Right lobe of liver (tissue), 6 donors: Measurements from ENCODE around the gene SSR4. TPM values are rescaled to one million over a fixed set of nuclear protein-coding genes. Genes with fewer than 3 reads are reported as not detected.

Experiments used
- ATAC-seq, 4 donors: fragments of 200-7000 bp; cut with Tn5 transposase; one replicate each; pipeline ENCODE4 v1.9.1; 2020; ENCODE audit warnings: mild to moderate bottlenecking in 4 of 4, moderate library complexity in 4 of 4
- DNase-seq, 3 donors: peaks; one replicate each; pipeline ENCODE4 v3.0.0-alpha.2; 2020
- H3K27ac ChIP-seq, 3 donors: fragments of 200-600 bp; one replicate each; pipeline ENCODE4 v1.8.0; 2022
- H3K27me3 ChIP-seq, 2 donors: fragments of 200-600 bp; one replicate each; pipeline ENCODE4 v1.8.0; 2022
- H3K36me3 ChIP-seq, 4 donors: fragments of 200-600 bp; sonication (generic) in 1 of 4; one replicate each; pipeline versions ENCODE4 v1.5.1 to v1.8.0; 2017 to 2022; ENCODE audit warnings: control low read depth in 1 of 4
- H3K4me1 ChIP-seq, 4 donors: fragments of 200-600 bp; sonication (generic) in 1 of 4; one replicate each; pipeline versions ENCODE4 v1.5.1 to v1.8.0; 2017 to 2022; ENCODE audit warnings: control low read depth in 1 of 4
- H3K4me3 ChIP-seq, 3 donors: fragments of 200-600 bp; one replicate each; pipeline ENCODE4 v1.8.0; 2022
- H3K9me3 ChIP-seq, 4 donors: fragments of 200-600 bp; sonication (generic) in 1 of 4; one replicate each; pipeline versions ENCODE4 v1.5.1 to v1.8.0; 2017 to 2022; ENCODE audit warnings: control low read depth in 1 of 4
- CTCF ChIP-seq, 4 donors: fragments of 200-600 bp in 3 of 4; fragments of 450-650 bp in 1 of 4; IDR thresholded peaks; one replicate each; pipeline versions ENCODE4 v1.5.1 to v1.8.0; 2016 to 2022; ENCODE audit warnings: antibody characterized with exemption in 4 of 4, mild to moderate bottlenecking in 2 of 4
- POLR2A ChIP-seq: fragments of 450-650 bp; IDR thresholded peaks from one replicate; pipeline ENCODE4 v1.6.1; 2017; ENCODE audit warnings: antibody characterized with exemption, mild to moderate bottlenecking
- WGBS: methylation state at CpG from one replicate; pipeline ENCODE4 v1.1.6; 2018; ENCODE audit warnings: low coverage, low lambda C conversion rate; ENCODE audit not compliant: insufficient coverage; ENCODE audit errors: missing lambda C conversion rate; 5-methylcytosine and 5-hydroxymethylcytosine counted together
- intact Hi-C, 2 donors: fragments of 100-400 bp; cut with DNase I; formaldehyde crosslinking; loops; one replicate each; pipeline versions ENCODE4 v1.11.2 to v1.14.1; 2022
- total RNA-seq, 6 experiments: library from RNA; depleted of rRNA in 2 of 6; stranded (reverse); fragments of >200 nt in 2 of 6; fragmentation: NEBNext Ultra II Directional in 3 of 6; extraction: Animal tissue kit (Norgen Biotek cat#: 25700) in 3 of 6; gene quantifications; one replicate each; pipeline versions ENCODE4 v1.1.0 to v1.2.4, GENCODE V29; 2016 to 2023
- donor health status: DM: no; HTN: yes; CAD: no.
- donor health status: DM: no; HTN: no; CAD: no.
- donor health status: DM: no; HTN: no; CAD: no.
- donor health status: DM: no; HTN: yes; CAD: no.
- donor health status: DM: no; HTN: yes; CAD: no.

The SSR4 gene
- total RNA-seq, 6 experiments from 2014 or later = 150 to 221 (median 205) TPM

- ATAC-seq = no peak
- Histone ChIP-seq H3K4me1 (no peaks in the 10 kb centered on the region), H3K9me3 (no peaks in the 10 kb centered on the region), H3K27ac (no peak overlapping the region), H3K4me3 (no peak overlapping the region), H3K27me3 (no peaks in the 10 kb centered on the region), H3K36me3 (no peaks in the 10 kb centered on the region)
- WGBS = no CpG with 5 or more reads among the region's 17 CpGs
- DNase-seq = peak in 1 of 3 donors; percentile 51
- intact Hi-C loops = no loop called here
- TF ChIP-seq POLR2A = no peak
- TF ChIP-seq CTCF (IDR thresholded peaks at IDR 0.05) = no peak
Observed at GRCh38 chrX:153778181-153778580, 16.3 kb upstream of the SSR4 start.

- no peaks in the 10 kb centered on the region for H3K36me3 ChIP-seq
- intact Hi-C loops = no loop called here
- no peak overlapping the region for H3K27ac ChIP-seq
- ATAC-seq (peak; percentile 59 to 74 (median 65)), DNase-seq (peak in 1 of 3 donors; percentile 58)
- no peaks in the 10 kb centered on the region for H3K4me1 ChIP-seq
- no peaks in the 10 kb centered on the region for H3K27me3 ChIP-seq
- no peak for TF ChIP-seq POLR2A
- TF ChIP-seq CTCF (IDR thresholded peaks at IDR 0.05) = peak in 2 of 4 donors; percentile 29 to 45
- H3K9me3 ChIP-seq = no peaks in the 10 kb centered on the region
- no CpG with 5 or more reads among the region's 16 CpGs for WGBS
- H3K4me3 ChIP-seq = no peak overlapping the region
Observed at GRCh38 chrX:153778684-153779101, 15.8 kb upstream of the SSR4 start.

- intact Hi-C loops = no loop called here
- ATAC-seq (no peak), DNase-seq (no peak)
- Histone ChIP-seq H3K9me3 (no peaks in the 10 kb centered on the region), H3K27ac (no peak overlapping the region), H3K27me3 (no peaks in the 10 kb centered on the region), H3K36me3 (no peaks in the 10 kb centered on the region), H3K4me1 (no peaks in the 10 kb centered on the region), H3K4me3 (no peak overlapping the region)
- WGBS = 79% methylated on average over 7 of the region's 18 CpGs
- TF ChIP-seq CTCF (IDR thresholded peaks at IDR 0.05) (no peak), POLR2A (no peak)
Observed at GRCh38 chrX:153779891-153780677, 14.4 kb upstream of the SSR4 start.

- no peak within 1 kb of the TSS for H3K27ac ChIP-seq
- H3K9me3 ChIP-seq = no peaks in the 10 kb centered on the region
- H3K27me3 ChIP-seq = no peaks in the 10 kb centered on the region
- no peaks in the 10 kb centered on the region for H3K4me1 ChIP-seq
- H3K4me3 ChIP-seq = no peak within 1 kb of the TSS
- TF ChIP-seq CTCF (IDR thresholded peaks at IDR 0.05) = no peak
- no peak for TF ChIP-seq POLR2A
- intact Hi-C loops = no loop called here
- no CpG with 5 or more reads among the region's 52 CpGs for WGBS
- ATAC-seq (no peak), DNase-seq (no peak)
- H3K36me3 ChIP-seq = peaks cover 0 to 5% (median 0%) of the 10 kb centered on the region in 4 donors
Observed at GRCh38 chrX:153780678-153781427, 13.6 kb upstream of the SSR4 start, which contains the start of gene SRPK3. TSS of gene SRPK3 (plus strand) at chrX:153781041. CDS start at chrX:153781087, 46 bp downstream.
